ENCODE data around the gene CLTB.

CLTB gene

GRCh38 chr5:176352116-176352878 lies 64.0 kb downstream of the CLTB start:
- no peak for TF ChIP-seq CTCF (IDR thresholded peaks at IDR 0.05)
- DNase-seq: no peak
- Mint-ChIP-seq H3K9me3 (no peaks in the 10 kb centered on the region), H3K27me3 (ENCODE audit: low read depth, poor library complexity) (peaks cover 3% of the 10 kb centered on the region), H3K27ac (peak overlapping the region; percentile 64), H3K4me3 (no peak overlapping the region), H3K36me3 (ENCODE audit: low read depth) (peaks cover 81% of the 10 kb centered on the region), H3K4me1 (no peaks in the 10 kb centered on the region)

DNA sequence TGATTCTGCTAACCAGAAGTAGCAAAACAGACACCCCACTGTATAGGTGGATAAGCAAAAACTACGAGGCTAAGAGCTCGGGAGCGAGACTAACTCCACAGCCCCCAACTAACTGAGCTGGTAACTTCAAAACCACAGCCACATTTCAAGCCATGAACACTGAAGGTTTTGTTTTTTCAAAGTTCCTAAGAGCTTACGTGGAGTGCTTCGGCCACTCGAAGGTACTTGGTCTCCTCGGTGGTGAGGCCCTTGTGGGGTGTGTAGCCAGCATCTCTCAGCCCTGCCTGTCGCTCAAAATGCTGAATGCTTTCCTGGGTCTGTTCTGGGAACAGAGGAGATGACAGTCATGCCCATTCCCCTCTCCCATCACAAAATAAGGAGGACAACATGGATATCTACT lies 65.9 kb downstream of the CLTB start:
- H3K27ac Mint-ChIP-seq: peak overlapping the region; percentile 47
- no peak overlapping the region for H3K4me3 Mint-ChIP-seq
- DNase-seq: no peak
- peaks cover 77% of the 10 kb centered on the region for H3K36me3 Mint-ChIP-seq (ENCODE audit: low read depth)
- peaks cover 3% of the 10 kb centered on the region for H3K27me3 Mint-ChIP-seq (ENCODE audit: low read depth, poor library complexity)
- H3K9me3 Mint-ChIP-seq: no peaks in the 10 kb centered on the region
- no peaks in the 10 kb centered on the region for H3K4me1 Mint-ChIP-seq
- TF ChIP-seq CTCF (IDR thresholded peaks at IDR 0.05): no peak

GRCh38 chr5:176342766-176343458 lies 73.4 kb downstream of the CLTB start:
- H3K4me3 Mint-ChIP-seq: no peak overlapping the region
- no peaks in the 10 kb centered on the region for H3K9me3 Mint-ChIP-seq
- DNase-seq: no peak
- H3K27ac Mint-ChIP-seq: no peak overlapping the region
- H3K27me3 Mint-ChIP-seq (ENCODE audit: low read depth, poor library complexity): no peaks in the 10 kb centered on the region
- peaks cover 72% of the 10 kb centered on the region for H3K36me3 Mint-ChIP-seq (ENCODE audit: low read depth)
- no peaks in the 10 kb centered on the region for H3K4me1 Mint-ChIP-seq
- TF ChIP-seq CTCF (IDR thresholded peaks at IDR 0.05): no peak

All from nephron progenitor cell (in vitro differentiated cells).